ENCODE measurements around the gene LAMC3. TPM values are rescaled to one million over a fixed set of nuclear protein-coding genes. Genes with fewer than 3 reads are reported as not detected.

LAMC3 gene
- polyA plus RNA-seq, 1 of the 3 experiments (the other 2 are of a cell fraction), result 0.07 TPM

DNA sequence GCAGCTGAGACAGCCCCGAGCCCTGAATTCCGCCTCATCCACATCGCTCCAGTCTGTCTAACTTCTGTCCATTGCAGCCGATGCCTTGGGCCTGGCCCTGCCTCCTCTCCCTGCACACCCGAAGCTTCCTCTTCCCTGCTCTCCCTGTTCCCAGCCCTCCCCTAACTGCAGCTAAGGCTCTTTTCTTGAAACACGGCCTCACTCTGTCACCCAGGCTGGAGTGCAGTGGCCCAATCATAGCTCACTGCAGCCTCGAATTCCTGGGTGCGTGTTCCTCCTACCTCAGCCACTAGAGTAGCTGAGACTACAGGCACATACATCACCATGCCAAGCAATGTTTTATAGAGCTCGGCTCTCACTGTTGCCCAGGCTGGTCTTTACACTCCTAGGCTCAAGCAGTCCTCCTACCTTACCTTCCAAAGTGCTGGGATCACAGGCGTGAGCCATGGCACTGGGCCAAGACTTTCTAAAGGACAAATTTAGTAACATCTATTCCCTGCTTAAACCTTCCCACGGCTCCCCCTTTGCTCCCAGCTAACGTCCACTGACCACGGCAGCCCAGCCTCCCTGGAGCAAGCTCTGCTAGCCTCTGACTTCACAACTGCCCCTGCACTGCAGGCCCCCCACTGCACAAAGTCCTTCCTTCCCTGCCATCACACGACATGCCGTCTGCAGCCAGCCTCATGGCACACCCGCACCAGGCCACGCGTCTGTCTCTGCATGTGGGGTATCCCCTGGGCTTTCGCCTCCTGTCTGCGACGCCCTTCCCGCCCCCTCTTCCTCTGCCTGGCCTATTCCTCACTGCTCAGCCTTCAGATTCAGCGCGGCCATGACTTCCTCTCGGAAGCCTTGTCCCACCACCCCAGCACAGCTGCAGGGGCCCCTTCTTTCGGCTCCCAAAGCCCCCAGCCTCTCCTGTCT lies 28.6 kb downstream of the LAMC3 start:
- Histone ChIP-seq H2AFZ (ENCODE audit: low read depth) (no peak overlapping the region), H3K9me2 (no peaks in the 10 kb centered on the region), H3K9ac (no peak overlapping the region), H3K4me3 (ENCODE audit: low read depth in 2 of 2, low read length in 1 of 2) (no peak overlapping the region), H4K20me1 (ENCODE audit: insufficient read depth) (no peaks in the 10 kb centered on the region), H3K4me2 (no peak overlapping the region), H3K36me3 (replicated peaks in 1 of 2; ENCODE audit: control insufficient read depth in 1 of 2, insufficient read depth in 2 of 2, low read length in 1 of 2) (no peaks in the 10 kb centered on the region), H3K9me3 (no peaks in the 10 kb centered on the region), H3K4me1 (ENCODE audit: control insufficient read depth in 1 of 2, insufficient read depth in 2 of 2, low read depth in 1 of 2, low read length in 1 of 2) (peaks cover 0 to 18% of the 10 kb centered on the region in 2 experiments; a peak in 1 of 4 replicates), H3K27me3 (ENCODE audit: insufficient read depth) (0 out of 2 replicates have a peak, but pooled peaks cover 5% of the 10 kb centered on the region), H3F3A (replicated peaks; ENCODE audit: insufficient read depth) (no peaks in the 10 kb centered on the region), H3K27ac (ENCODE audit: low read depth in 2 of 2, low read length in 1 of 2) (peak overlapping the region in 1 of 2 experiments; percentile 29; a peak in 1 of 4 replicates), H3K79me2 (ENCODE audit: insufficient read depth) (no peaks in the 10 kb centered on the region)
- ChIA-PET CTCF (interaction anchor here (1.1 to 4.4 kb wide), 8 partner anchors 9 to 355 kb away, joined by 4 to 39 read pairs (median 6); no protein-coding TSS in a partner anchor), POLR2A (interaction anchor here (0.9 to 1.0 kb wide), 2 partner anchors 8 to 344 kb away, joined by 3 to 4 read pairs; partner anchors contain the start of gene EXOSC2)
- 74% methylated on average over 26 of the region's 26 CpGs for WGBS (ENCODE audit: low lambda C conversion rate)
- no peak for DNase-seq
- no peak for TF ChIP-seq TCF12 (IDR thresholded peaks at IDR 0.05)
- TF ChIP-seq, protein P1, sequence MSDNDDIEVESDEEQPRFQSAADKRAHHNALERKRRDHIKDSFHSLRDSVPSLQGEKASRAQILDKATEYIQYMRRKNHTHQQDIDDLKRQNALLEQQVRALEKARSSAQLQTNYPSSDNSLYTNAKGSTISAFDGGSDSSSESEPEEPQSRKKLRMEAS (IDR thresholded peaks at IDR 0.05; ENCODE audit: low read depth), result no peak
- TF ChIP-seq, protein P2, sequence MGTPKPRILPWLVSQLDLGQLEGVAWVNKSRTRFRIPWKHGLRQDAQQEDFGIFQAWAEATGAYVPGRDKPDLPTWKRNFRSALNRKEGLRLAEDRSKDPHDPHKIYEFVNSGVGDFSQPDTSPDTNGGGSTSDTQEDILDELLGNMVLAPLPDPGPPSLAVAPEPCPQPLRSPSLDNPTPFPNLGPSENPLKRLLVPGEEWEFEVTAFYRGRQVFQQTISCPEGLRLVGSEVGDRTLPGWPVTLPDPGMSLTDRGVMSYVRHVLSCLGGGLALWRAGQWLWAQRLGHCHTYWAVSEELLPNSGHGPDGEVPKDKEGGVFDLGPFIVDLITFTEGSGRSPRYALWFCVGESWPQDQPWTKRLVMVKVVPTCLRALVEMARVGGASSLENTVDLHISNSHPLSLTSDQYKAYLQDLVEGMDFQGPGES (IDR thresholded peaks at IDR 0.05; ENCODE audit: low read depth, low read length), result no peak
- TF ChIP-seq RAD21 (IDR thresholded peaks at IDR 0.05; ENCODE audit: low read length), result no peak
- no peak for TF ChIP-seq JUND (IDR thresholded peaks at IDR 0.05)
- no peak for TF ChIP-seq GABPA (IDR thresholded peaks at IDR 0.05; ENCODE audit: low read depth)
- no peak for TF ChIP-seq NFIC (IDR thresholded peaks at IDR 0.05; ENCODE audit: borderline replicate concordance)
- no peak for TF ChIP-seq MEF2A (IDR thresholded peaks at IDR 0.05; ENCODE audit: borderline replicate concordance, low read depth)
- TF ChIP-seq, protein P3, sequence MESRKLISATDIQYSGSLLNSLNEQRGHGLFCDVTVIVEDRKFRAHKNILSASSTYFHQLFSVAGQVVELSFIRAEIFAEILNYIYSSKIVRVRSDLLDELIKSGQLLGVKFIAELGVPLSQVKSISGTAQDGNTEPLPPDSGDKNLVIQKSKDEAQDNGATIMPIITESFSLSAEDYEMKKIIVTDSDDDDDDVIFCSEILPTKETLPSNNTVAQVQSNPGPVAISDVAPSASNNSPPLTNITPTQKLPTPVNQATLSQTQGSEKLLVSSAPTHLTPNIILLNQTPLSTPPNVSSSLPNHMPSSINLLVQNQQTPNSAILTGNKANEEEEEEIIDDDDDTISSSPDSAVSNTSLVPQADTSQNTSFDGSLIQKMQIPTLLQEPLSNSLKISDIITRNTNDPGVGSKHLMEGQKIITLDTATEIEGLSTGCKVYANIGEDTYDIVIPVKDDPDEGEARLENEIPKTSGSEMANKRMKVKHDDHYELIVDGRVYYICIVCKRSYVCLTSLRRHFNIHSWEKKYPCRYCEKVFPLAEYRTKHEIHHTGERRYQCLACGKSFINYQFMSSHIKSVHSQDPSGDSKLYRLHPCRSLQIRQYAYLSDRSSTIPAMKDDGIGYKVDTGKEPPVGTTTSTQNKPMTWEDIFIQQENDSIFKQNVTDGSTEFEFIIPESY (IDR thresholded peaks at IDR 0.05; ENCODE audit: borderline replicate concordance, low read depth), result no peak
- no peak for TF ChIP-seq SIN3A (IDR thresholded peaks at IDR 0.05; ENCODE audit: borderline replicate concordance, low read depth, low read length)
- no peak for TF ChIP-seq FOXM1 (IDR thresholded peaks at IDR 0.05; ENCODE audit: low read depth)
- TF ChIP-seq, protein P4, sequence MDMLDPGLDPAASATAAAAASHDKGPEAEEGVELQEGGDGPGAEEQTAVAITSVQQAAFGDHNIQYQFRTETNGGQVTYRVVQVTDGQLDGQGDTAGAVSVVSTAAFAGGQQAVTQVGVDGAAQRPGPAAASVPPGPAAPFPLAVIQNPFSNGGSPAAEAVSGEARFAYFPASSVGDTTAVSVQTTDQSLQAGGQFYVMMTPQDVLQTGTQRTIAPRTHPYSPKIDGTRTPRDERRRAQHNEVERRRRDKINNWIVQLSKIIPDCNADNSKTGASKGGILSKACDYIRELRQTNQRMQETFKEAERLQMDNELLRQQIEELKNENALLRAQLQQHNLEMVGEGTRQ (IDR thresholded peaks at IDR 0.05; ENCODE audit: borderline replicate concordance, low read depth, low read length), result no peak
- TF ChIP-seq, protein P5, sequence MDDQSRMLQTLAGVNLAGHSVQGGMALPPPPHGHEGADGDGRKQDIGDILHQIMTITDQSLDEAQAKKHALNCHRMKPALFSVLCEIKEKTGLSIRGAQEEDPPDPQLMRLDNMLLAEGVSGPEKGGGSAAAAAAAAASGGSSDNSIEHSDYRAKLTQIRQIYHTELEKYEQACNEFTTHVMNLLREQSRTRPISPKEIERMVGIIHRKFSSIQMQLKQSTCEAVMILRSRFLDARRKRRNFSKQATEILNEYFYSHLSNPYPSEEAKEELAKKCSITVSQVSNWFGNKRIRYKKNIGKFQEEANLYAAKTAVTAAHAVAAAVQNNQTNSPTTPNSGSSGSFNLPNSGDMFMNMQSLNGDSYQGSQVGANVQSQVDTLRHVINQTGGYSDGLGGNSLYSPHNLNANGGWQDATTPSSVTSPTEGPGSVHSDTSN (IDR thresholded peaks at IDR 0.05), result no peak
- TF ChIP-seq TAF1 (IDR thresholded peaks at IDR 0.05; ENCODE audit: borderline replicate concordance, low read depth, low read length), result no peak
- no peak for TF ChIP-seq NRF1 (IDR thresholded peaks at IDR 0.05; ENCODE audit: low read depth, low read length)
- TF ChIP-seq RFX5 (IDR thresholded peaks at IDR 0.05; ENCODE audit: low read length), result no peak
- no peak for TF ChIP-seq SMC3 (IDR thresholded peaks at IDR 0.05; ENCODE audit: low read depth, low read length)
- TF ChIP-seq, protein P6, sequence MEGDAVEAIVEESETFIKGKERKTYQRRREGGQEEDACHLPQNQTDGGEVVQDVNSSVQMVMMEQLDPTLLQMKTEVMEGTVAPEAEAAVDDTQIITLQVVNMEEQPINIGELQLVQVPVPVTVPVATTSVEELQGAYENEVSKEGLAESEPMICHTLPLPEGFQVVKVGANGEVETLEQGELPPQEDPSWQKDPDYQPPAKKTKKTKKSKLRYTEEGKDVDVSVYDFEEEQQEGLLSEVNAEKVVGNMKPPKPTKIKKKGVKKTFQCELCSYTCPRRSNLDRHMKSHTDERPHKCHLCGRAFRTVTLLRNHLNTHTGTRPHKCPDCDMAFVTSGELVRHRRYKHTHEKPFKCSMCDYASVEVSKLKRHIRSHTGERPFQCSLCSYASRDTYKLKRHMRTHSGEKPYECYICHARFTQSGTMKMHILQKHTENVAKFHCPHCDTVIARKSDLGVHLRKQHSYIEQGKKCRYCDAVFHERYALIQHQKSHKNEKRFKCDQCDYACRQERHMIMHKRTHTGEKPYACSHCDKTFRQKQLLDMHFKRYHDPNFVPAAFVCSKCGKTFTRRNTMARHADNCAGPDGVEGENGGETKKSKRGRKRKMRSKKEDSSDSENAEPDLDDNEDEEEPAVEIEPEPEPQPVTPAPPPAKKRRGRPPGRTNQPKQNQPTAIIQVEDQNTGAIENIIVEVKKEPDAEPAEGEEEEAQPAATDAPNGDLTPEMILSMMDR (IDR thresholded peaks at IDR 0.05), result no peak

Measured in SK-N-SH (cell line).